GM12873 (cell line): Measurements from ENCODE around the gene STX5.
A peak's percentile ranks its signal among the peaks of the same experiment; 100 is the strongest.

Source experiments
- CTCF ChIP-seq: IDR thresholded peaks from 2 replicates; pipeline ENCODE4 v1.5.1; 2012; ENCODE audit warnings: low read depth, mild to moderate bottlenecking, moderate library complexity, low read length, control low read depth; ENCODE audit not compliant: insufficient read depth; ENCODE audit errors: missing control alignments

STX5 gene

GRCh38 chr11:62817129-62817528 lies 14.7 kb downstream of the STX5 start:
- no peak for TF ChIP-seq CTCF

- TF ChIP-seq CTCF = no peak
Measured at GRCh38 chr11:62816557-62816956, 15.3 kb downstream of the STX5 start.

- no peak for TF ChIP-seq CTCF
Measured at GRCh38 chr11:62811659-62812058, 20.2 kb downstream of the STX5 start.

GRCh38 chr11:62810748-62811147 lies 21.1 kb downstream of the STX5 start:
- no peak for TF ChIP-seq CTCF

- TF ChIP-seq CTCF = no peak
Measured at GRCh38 chr11:62806611-62807121, 25.2 kb downstream of the STX5 start.

GRCh38 chr11:62805961-62806441 lies 25.9 kb downstream of the STX5 start:
- no peak for TF ChIP-seq CTCF

- peak; percentile 30 for TF ChIP-seq CTCF
Measured at GRCh38 chr11:62805076-62805892, 26.6 kb downstream of the STX5 start, which contains the start of gene NXF1. TSS of gene NXF1 (minus strand) at chr11:62805440. CDS start at chr11:62805356, 84 bp downstream.
